Liver (tissue), 9 donors: Measurements from ENCODE around the gene TOMM20. TPM values are rescaled to one million over a fixed set of nuclear protein-coding genes. Genes with fewer than 3 reads are reported as not detected.

Source experiments
- DNase-seq: peaks from one replicate; pipeline ENCODE4 v3.0.0-alpha.2; 2017; ENCODE audit warnings: low spot score
- H3K27ac ChIP-seq, 2 donors: one replicate each; pipeline ENCODE4 v1.7.0; 2013; ENCODE audit warnings: inconsistent platforms in 2 of 2, low read length in 2 of 2, control low read depth in 1 of 2, low read depth in 1 of 2, mild to moderate bottlenecking in 1 of 2
- H3K27me3 ChIP-seq, 4 donors: one replicate each; pipeline versions ENCODE4 v1.6.1 to v1.7.0; 2013; ENCODE audit warnings: low read length in 3 of 4, inconsistent platforms in 1 of 4, mild to moderate bottlenecking in 1 of 4, moderate library complexity in 1 of 4; ENCODE audit not compliant: control insufficient read depth in 4 of 4, insufficient read depth in 4 of 4
- H3K36me3 ChIP-seq, 4 donors: one replicate each; pipeline versions ENCODE4 v1.6.1 to v1.7.0; 2013; ENCODE audit warnings: low read length in 3 of 4, mild to moderate bottlenecking in 3 of 4, low read depth in 1 of 4, moderate library complexity in 1 of 4; ENCODE audit not compliant: control insufficient read depth in 4 of 4, insufficient read depth in 3 of 4
- H3K4me1 ChIP-seq, 4 donors: one replicate each; pipeline versions ENCODE4 v1.6.1 to v1.7.0; 2013; ENCODE audit warnings: low read length in 3 of 4, mild to moderate bottlenecking in 3 of 4, moderate library complexity in 1 of 4; ENCODE audit not compliant: control insufficient read depth in 4 of 4, insufficient read depth in 4 of 4
- H3K4me3 ChIP-seq, 3 donors: one replicate each; pipeline versions ENCODE4 v1.6.1 to v1.7.0; 2013; ENCODE audit warnings: low read length in 3 of 3, control low read depth in 1 of 3, low read depth in 1 of 3, mild to moderate bottlenecking in 1 of 3
- H3K9ac ChIP-seq, 2 donors: one replicate each; pipeline ENCODE4 v1.7.0; 2013; ENCODE audit warnings: low read length in 2 of 2, mild to moderate bottlenecking in 2 of 2, moderate library complexity in 2 of 2, control low read depth in 1 of 2, low read depth in 1 of 2
- H3K9me3 ChIP-seq, 4 donors: one replicate each; pipeline versions ENCODE4 v1.6.1 to v1.7.0; 2013; ENCODE audit warnings: low read length in 3 of 4; ENCODE audit not compliant: control insufficient read depth in 4 of 4
- EGR1 ChIP-seq, 2 donors: IDR thresholded peaks; 2 replicates each; pipeline ENCODE4 v1.6.1; 2016 to 2018; ENCODE audit warnings: antibody characterized with exemption in 2 of 2, low read depth in 2 of 2
- FOXA1 ChIP-seq: IDR thresholded peaks from 2 replicates; pipeline ENCODE4 v1.6.1; 2016; ENCODE audit warnings: antibody characterized with exemption
- FOXA2 ChIP-seq: IDR thresholded peaks from 2 replicates; pipeline ENCODE4 v1.6.1; 2016; ENCODE audit warnings: antibody characterized with exemption
- GABPA ChIP-seq, 2 donors: IDR thresholded peaks in 1 of 2; conservative IDR thresholded peaks in 1 of 2; 2 replicates each; pipeline ENCODE4 v1.6.1; 2016; ENCODE audit warnings: antibody characterized with exemption in 2 of 2, mild to moderate bottlenecking in 1 of 2, moderate library complexity in 1 of 2
- HNF4A ChIP-seq, 2 donors: conservative IDR thresholded peaks; 2 replicates each; pipeline ENCODE4 v1.6.1; 2016; ENCODE audit warnings: antibody characterized with exemption in 2 of 2, mild to moderate bottlenecking in 2 of 2
- HNF4G ChIP-seq: IDR thresholded peaks from 2 replicates; pipeline ENCODE4 v1.6.1; 2016; ENCODE audit warnings: antibody characterized with exemption
- JUND ChIP-seq, 2 donors: IDR thresholded peaks; 2 replicates each; pipeline ENCODE4 v1.6.1; 2016; ENCODE audit warnings: antibody characterized with exemption in 2 of 2
- NR2F2 ChIP-seq: IDR thresholded peaks from 2 replicates; pipeline ENCODE4 v1.6.1; 2016; ENCODE audit warnings: antibody characterized with exemption
- RAD21 ChIP-seq, 2 donors: IDR thresholded peaks; 2 replicates each; pipeline ENCODE4 v1.6.1; 2016; ENCODE audit warnings: antibody characterized with exemption in 2 of 2, mild to moderate bottlenecking in 2 of 2
- RXRA ChIP-seq, 2 donors: IDR thresholded peaks; 2 replicates each; pipeline ENCODE4 v1.6.1; 2017 to 2018; ENCODE audit warnings: antibody characterized with exemption in 2 of 2, mild to moderate bottlenecking in 1 of 2
- SP1 ChIP-seq: IDR thresholded peaks from 2 replicates; pipeline ENCODE4 v1.6.1; 2018; ENCODE audit warnings: antibody characterized with exemption, mild to moderate bottlenecking
- TAF1 ChIP-seq: conservative IDR thresholded peaks from 2 replicates; pipeline ENCODE4 v1.6.1; 2016; ENCODE audit warnings: antibody characterized with exemption, mild to moderate bottlenecking
- YY1 ChIP-seq: IDR thresholded peaks from 2 replicates; pipeline ENCODE4 v1.6.1; 2016; ENCODE audit warnings: antibody characterized with exemption, mild to moderate bottlenecking
- WGBS: extraction: QIAGEN DNeasy Blood & Tissue Kit; methylation state at CpG from one replicate; pipeline ENCODE4 v1.1.7; 2013; 5-methylcytosine and 5-hydroxymethylcytosine counted together
- polyA plus RNA-seq, 2 donors: library from polyadenylated mRNA; stranded (reverse) in 1 of 2; unstranded in 1 of 2; fragments of 200-250 nt in 1 of 2; fragments of >200 nt in 1 of 2; fragmentation: Nextera tagmentation in 1 of 2; extraction: Ambion mirVana in 1 of 2; gene quantifications; one replicate each; pipeline versions ENCODE4 v1.2.1 to v1.2.3, GENCODE V29; 2013 to 2015
- total RNA-seq, 2 donors: library from RNA; depleted of rRNA; stranded (reverse); fragments of >200 nt; gene quantifications; one replicate each; pipeline ENCODE4 v1.2.3, GENCODE V29; 2014
- TF ChIP-seq, protein P1 (sequence below): IDR thresholded peaks from 2 replicates; pipeline ENCODE4 v1.6.1; 2016; ENCODE audit warnings: antibody characterized with exemption, mild to moderate bottlenecking
- TF ChIP-seq, protein P2 (sequence below): IDR thresholded peaks from 2 replicates; pipeline ENCODE4 v1.6.1; 2016; ENCODE audit warnings: antibody characterized with exemption
- TF ChIP-seq, protein P3 (sequence below): IDR thresholded peaks from 2 replicates; pipeline ENCODE4 v1.6.1; 2016; ENCODE audit warnings: antibody characterized with exemption
- TF ChIP-seq, protein P4 (sequence below): fragments of 150-350 bp; IDR thresholded peaks from 2 replicates; pipeline ENCODE4 v1.5.1; 2017; ENCODE audit warnings: improper control_type of control experiment, low read depth, low read length; ENCODE audit not compliant: missing input control
- donor health status: healthy.
- donor health status: healthy.
- donor health status: healthy.
- donor health status: healthy.
- donor health status: healthy.

The TOMM20 gene
- total and polyA plus RNA-seq, 4 donors: 33.4 to 74.4 (median 39.1) TPM

DNA sequence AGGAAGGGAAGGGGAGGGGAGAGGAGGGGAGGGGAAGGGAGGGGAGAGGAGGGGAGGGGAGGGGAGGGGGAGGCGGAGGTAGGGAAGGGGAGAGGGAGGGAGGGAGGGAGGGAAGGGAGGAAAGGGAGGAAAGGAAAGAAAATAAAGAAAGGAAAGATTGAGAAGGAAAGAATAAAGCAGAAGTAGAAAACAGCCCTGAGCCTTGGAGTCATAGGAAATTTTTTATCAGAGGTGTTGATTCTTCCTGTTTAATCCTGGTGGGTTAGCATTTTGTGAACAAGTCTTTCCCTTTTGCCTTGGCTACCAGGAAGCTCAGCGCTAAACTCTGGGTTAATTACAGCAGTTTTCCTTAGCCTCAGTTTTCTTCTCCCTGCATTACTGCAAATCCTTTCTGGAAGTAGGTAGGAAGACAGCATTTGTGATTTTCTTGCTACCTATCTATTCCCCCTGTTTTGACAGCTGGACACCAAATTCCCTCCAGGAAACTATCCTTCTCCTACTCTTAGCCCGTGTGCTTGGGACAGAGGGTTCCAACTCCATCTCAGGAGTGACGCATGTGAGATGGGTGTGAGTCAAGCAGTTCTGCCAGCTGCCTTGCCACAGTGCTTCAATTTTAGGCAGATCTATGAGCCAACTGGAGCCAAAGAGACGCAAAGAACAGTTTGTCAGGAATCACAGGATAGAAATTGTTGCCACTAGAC, 26.9 kb downstream of the TOMM20 start:
- no peak overlapping the region for H3K4me3 ChIP-seq
- H3K27ac ChIP-seq: no peak overlapping the region
- TF ChIP-seq HNF4G: no peak
- TF ChIP-seq HNF4A (conservative IDR thresholded peaks at IDR 0.05): no peak
- no peak for TF ChIP-seq FOXA2
- TF ChIP-seq, protein P1, sequence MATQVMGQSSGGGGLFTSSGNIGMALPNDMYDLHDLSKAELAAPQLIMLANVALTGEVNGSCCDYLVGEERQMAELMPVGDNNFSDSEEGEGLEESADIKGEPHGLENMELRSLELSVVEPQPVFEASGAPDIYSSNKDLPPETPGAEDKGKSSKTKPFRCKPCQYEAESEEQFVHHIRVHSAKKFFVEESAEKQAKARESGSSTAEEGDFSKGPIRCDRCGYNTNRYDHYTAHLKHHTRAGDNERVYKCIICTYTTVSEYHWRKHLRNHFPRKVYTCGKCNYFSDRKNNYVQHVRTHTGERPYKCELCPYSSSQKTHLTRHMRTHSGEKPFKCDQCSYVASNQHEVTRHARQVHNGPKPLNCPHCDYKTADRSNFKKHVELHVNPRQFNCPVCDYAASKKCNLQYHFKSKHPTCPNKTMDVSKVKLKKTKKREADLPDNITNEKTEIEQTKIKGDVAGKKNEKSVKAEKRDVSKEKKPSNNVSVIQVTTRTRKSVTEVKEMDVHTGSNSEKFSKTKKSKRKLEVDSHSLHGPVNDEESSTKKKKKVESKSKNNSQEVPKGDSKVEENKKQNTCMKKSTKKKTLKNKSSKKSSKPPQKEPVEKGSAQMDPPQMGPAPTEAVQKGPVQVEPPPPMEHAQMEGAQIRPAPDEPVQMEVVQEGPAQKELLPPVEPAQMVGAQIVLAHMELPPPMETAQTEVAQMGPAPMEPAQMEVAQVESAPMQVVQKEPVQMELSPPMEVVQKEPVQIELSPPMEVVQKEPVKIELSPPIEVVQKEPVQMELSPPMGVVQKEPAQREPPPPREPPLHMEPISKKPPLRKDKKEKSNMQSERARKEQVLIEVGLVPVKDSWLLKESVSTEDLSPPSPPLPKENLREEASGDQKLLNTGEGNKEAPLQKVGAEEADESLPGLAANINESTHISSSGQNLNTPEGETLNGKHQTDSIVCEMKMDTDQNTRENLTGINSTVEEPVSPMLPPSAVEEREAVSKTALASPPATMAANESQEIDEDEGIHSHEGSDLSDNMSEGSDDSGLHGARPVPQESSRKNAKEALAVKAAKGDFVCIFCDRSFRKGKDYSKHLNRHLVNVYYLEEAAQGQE: no peak
- no peak for TF ChIP-seq RAD21 (IDR thresholded peaks at IDR 0.05)
- TF ChIP-seq EGR1 (IDR thresholded peaks at IDR 0.05; ENCODE audit: low read depth in 2 of 2): no peak
- TF ChIP-seq JUND (IDR thresholded peaks at IDR 0.05): no peak
- no peak for TF ChIP-seq RXRA (IDR thresholded peaks at IDR 0.05)
- 93% methylated on average over 5 of the region's 5 CpGs for WGBS
- no peaks in the 10 kb centered on the region for H3K27me3 ChIP-seq
- no peak for DNase-seq
- H3K9me3 ChIP-seq: no peaks in the 10 kb centered on the region
- H3K36me3 ChIP-seq: no peaks in the 10 kb centered on the region
- no peak overlapping the region for H3K9ac ChIP-seq
- peaks cover 0 to 8% (median 2%) of the 10 kb centered on the region in 4 donors for H3K4me1 ChIP-seq

DNA sequence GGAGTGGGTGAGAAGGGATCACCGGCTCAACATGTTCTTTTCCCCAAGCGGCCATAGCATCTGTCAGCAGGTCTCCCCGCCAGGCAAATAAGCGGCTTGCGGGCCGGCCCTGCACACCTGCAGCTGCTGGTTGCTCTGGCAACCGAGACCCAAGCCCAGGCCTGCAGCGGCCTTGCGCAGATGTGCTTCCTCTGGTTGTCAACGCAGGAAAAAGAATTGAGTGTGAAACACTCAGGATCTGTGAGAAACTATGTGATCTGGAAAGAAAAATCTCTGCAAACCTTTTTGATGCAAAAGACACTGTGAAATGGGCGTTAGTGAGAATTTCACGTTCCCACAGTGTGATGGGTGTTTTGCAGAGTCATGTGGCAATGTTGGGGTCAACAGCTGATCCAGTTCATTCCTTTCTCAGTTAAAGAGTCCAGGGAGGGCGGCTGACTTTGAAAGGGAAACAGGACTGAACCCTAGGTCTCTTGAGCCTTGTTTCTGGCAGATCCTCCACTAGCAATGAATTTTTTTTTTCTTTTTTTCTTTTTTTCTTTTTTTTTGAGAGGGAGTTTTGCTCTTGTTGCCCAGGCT, 28.4 kb downstream of the TOMM20 start:
- DNase-seq: no peak
- H3K9ac ChIP-seq: no peak overlapping the region
- no peaks in the 10 kb centered on the region for H3K9me3 ChIP-seq
- TF ChIP-seq SP1 (no peak), NR2F2 (no peak), EGR1 (IDR thresholded peaks at IDR 0.05; ENCODE audit: low read depth in 2 of 2) (no peak), RAD21 (IDR thresholded peaks at IDR 0.05) (no peak), FOXA2 (no peak), JUND (IDR thresholded peaks at IDR 0.05) (no peak), RXRA (IDR thresholded peaks at IDR 0.05) (no peak), TAF1 (no peak), HNF4A (conservative IDR thresholded peaks at IDR 0.05) (no peak), YY1 (no peak), GABPA (IDR thresholded peaks at IDR 0.05 in 1 of 2, conservative IDR thresholded peaks at IDR 0.05 in 1 of 2) (no peak), FOXA1 (no peak), HNF4G (no peak)
- TF ChIP-seq, protein P2, sequence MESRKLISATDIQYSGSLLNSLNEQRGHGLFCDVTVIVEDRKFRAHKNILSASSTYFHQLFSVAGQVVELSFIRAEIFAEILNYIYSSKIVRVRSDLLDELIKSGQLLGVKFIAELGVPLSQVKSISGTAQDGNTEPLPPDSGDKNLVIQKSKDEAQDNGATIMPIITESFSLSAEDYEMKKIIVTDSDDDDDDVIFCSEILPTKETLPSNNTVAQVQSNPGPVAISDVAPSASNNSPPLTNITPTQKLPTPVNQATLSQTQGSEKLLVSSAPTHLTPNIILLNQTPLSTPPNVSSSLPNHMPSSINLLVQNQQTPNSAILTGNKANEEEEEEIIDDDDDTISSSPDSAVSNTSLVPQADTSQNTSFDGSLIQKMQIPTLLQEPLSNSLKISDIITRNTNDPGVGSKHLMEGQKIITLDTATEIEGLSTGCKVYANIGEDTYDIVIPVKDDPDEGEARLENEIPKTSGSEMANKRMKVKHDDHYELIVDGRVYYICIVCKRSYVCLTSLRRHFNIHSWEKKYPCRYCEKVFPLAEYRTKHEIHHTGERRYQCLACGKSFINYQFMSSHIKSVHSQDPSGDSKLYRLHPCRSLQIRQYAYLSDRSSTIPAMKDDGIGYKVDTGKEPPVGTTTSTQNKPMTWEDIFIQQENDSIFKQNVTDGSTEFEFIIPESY: no peak
- TF ChIP-seq, protein P3, sequence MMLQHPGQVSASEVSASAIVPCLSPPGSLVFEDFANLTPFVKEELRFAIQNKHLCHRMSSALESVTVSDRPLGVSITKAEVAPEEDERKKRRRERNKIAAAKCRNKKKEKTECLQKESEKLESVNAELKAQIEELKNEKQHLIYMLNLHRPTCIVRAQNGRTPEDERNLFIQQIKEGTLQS: no peak
- TF ChIP-seq, protein P4, sequence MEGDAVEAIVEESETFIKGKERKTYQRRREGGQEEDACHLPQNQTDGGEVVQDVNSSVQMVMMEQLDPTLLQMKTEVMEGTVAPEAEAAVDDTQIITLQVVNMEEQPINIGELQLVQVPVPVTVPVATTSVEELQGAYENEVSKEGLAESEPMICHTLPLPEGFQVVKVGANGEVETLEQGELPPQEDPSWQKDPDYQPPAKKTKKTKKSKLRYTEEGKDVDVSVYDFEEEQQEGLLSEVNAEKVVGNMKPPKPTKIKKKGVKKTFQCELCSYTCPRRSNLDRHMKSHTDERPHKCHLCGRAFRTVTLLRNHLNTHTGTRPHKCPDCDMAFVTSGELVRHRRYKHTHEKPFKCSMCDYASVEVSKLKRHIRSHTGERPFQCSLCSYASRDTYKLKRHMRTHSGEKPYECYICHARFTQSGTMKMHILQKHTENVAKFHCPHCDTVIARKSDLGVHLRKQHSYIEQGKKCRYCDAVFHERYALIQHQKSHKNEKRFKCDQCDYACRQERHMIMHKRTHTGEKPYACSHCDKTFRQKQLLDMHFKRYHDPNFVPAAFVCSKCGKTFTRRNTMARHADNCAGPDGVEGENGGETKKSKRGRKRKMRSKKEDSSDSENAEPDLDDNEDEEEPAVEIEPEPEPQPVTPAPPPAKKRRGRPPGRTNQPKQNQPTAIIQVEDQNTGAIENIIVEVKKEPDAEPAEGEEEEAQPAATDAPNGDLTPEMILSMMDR: no peak
- no peak overlapping the region for H3K27ac ChIP-seq
- peaks cover 0 to 8% (median 2%) of the 10 kb centered on the region in 4 donors for H3K4me1 ChIP-seq
- H3K36me3 ChIP-seq: no peaks in the 10 kb centered on the region
- no peak overlapping the region for H3K4me3 ChIP-seq
- H3K27me3 ChIP-seq: no peaks in the 10 kb centered on the region
- WGBS: 81% methylated on average over 13 of the region's 13 CpGs
